Activated CD4-positive, alpha-beta T cell treated with anti-CD3 and anti-CD28 coated beads for 24 hours (primary cell): ENCODE measurements around the gene IMMP1L.
"Not testable (repeated sequence)": the region's sequence is repeated elsewhere in the genome, so short reads cannot be mapped to it uniquely, and the experiment has no call there.

ENCODE experiments used
- DNase-seq, 2 donors: peaks; one replicate each; pipeline ENCODE4 v3.0.0-alpha.2; 2020; ENCODE audit warnings: low read depth in 2 of 2

The IMMP1L gene

GRCh38 chr11:31509429-31510345 lies at the start of gene IMMP1L, which contains the start of gene ELP4:
Gene IMMP1L, minus strand, starts transcription at chr11:31509622. Its CDS starts 46,346 bp downstream, at chr11:31463276.
Gene ELP4, plus strand, starts transcription at chr11:31509767. Its CDS starts 18 bp downstream, at chr11:31509785.
- peak; percentile 88 to 93 for DNase-seq

- no peak for DNase-seq
Observed at GRCh38 chr11:31558001-31558400, 48.6 kb upstream of the IMMP1L start.

- DNase-seq: no peak
Observed at GRCh38 chr11:31555938-31556337, 46.5 kb upstream of the IMMP1L start.

GRCh38 chr11:31542862-31543261 lies 33.4 kb upstream of the IMMP1L start:
- no peak for DNase-seq

GRCh38 chr11:31535479-31535878 lies 26.1 kb upstream of the IMMP1L start:
- DNase-seq: no peak

- no peak for DNase-seq
Observed at GRCh38 chr11:31531293-31531692, 21.9 kb upstream of the IMMP1L start.

- no peak for DNase-seq
Observed at GRCh38 chr11:31529701-31530100, 20.3 kb upstream of the IMMP1L start.

GRCh38 chr11:31529189-31529588 lies 19.8 kb upstream of the IMMP1L start:
- no peak for DNase-seq

- no peak for DNase-seq
Observed at GRCh38 chr11:31521497-31522150, 12.2 kb upstream of the IMMP1L start.

- no peak for DNase-seq
Observed at GRCh38 chr11:31512117-31512516, 2.7 kb upstream of the IMMP1L start.

- no peak for DNase-seq
Observed at GRCh38 chr11:31509051-31509428, 382 bp downstream of the IMMP1L start.

GRCh38 chr11:31500560-31500959 lies 8.9 kb downstream of the IMMP1L start:
- DNase-seq: no peak

GRCh38 chr11:31499576-31500178 lies 9.7 kb downstream of the IMMP1L start:
- DNase-seq: no peak

- not testable (repeated sequence) for DNase-seq
Observed at GRCh38 chr11:31493762-31494161, 15.7 kb downstream of the IMMP1L start.

GRCh38 chr11:31493235-31493634 lies 16.2 kb downstream of the IMMP1L start:
- DNase-seq: no peak

- DNase-seq: no peak
Observed at GRCh38 chr11:31492320-31492913, 17.0 kb downstream of the IMMP1L start.

GRCh38 chr11:31487848-31488247 lies 21.6 kb downstream of the IMMP1L start:
- DNase-seq: no peak

GRCh38 chr11:31484497-31484896 lies 24.9 kb downstream of the IMMP1L start:
- no peak for DNase-seq

GRCh38 chr11:31480930-31481329 lies 28.5 kb downstream of the IMMP1L start:
- DNase-seq: no peak

- DNase-seq: no peak
Observed at GRCh38 chr11:31479066-31479465, 30.4 kb downstream of the IMMP1L start.

GRCh38 chr11:31478223-31478590 lies 31.2 kb downstream of the IMMP1L start:
- no peak for DNase-seq

- no peak for DNase-seq
Observed at GRCh38 chr11:31477528-31478222, 31.7 kb downstream of the IMMP1L start.
